ENCODE results near the gene ANKRD17. TPM values are rescaled to one million over a fixed set of nuclear protein-coding genes. Genes with fewer than 3 reads are reported as not detected.

The ANKRD17 gene
- total RNA-seq, 6 experiments from 2014 or later, result 25.1 to 34.0 (median 28.1) TPM

DNA sequence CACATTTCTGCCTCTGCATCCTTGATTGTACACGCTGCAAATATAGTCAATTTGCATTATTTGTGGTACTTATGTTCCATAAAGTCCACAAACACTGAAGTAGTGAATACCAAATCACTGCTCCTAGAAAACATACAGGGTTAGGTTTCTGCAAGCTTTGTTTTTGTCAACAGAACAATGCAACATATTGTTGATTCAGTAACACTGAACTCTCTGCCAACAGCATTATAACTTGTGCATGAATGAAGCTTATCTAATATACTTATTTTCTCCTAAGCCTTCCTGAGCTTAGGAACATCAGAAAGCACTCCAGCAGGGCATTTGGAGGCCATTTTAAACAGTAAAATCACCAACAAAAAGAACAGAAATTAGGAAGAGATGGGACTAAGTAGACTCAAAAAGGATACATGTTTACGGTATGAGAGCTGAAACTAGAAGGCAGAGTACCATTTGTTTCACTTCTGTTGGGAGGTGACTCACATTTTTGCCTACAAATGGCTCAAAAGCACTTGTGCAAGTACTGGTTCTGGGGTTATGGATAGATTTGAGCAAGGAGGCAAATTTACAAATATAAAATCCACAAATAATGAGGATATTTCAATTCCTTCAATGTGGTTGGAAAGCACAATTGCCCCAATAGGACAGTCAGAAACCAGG is 203.2 kb downstream of the ANKRD17 start:
- Histone ChIP-seq H3K27ac (no peak overlapping the region), H3K4me3 (no peak overlapping the region), H3K4me1 (no peaks in the 10 kb centered on the region), H3K9me3 (no peaks in the 10 kb centered on the region), H3K36me3 (peaks cover 0 to 41% (median 13%) of the 10 kb centered on the region in 4 donors), H3K27me3 (no peaks in the 10 kb centered on the region)
- 69% methylated on average over 2 of the region's 2 CpGs for WGBS (ENCODE audit: insufficient coverage, low coverage, low lambda C conversion rate, missing lambda C conversion rate)
- no peak for TF ChIP-seq POLR2A (IDR thresholded peaks at IDR 0.05)
- TF ChIP-seq, protein P1, sequence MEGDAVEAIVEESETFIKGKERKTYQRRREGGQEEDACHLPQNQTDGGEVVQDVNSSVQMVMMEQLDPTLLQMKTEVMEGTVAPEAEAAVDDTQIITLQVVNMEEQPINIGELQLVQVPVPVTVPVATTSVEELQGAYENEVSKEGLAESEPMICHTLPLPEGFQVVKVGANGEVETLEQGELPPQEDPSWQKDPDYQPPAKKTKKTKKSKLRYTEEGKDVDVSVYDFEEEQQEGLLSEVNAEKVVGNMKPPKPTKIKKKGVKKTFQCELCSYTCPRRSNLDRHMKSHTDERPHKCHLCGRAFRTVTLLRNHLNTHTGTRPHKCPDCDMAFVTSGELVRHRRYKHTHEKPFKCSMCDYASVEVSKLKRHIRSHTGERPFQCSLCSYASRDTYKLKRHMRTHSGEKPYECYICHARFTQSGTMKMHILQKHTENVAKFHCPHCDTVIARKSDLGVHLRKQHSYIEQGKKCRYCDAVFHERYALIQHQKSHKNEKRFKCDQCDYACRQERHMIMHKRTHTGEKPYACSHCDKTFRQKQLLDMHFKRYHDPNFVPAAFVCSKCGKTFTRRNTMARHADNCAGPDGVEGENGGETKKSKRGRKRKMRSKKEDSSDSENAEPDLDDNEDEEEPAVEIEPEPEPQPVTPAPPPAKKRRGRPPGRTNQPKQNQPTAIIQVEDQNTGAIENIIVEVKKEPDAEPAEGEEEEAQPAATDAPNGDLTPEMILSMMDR (IDR thresholded peaks at IDR 0.05), result no peak
- DNase-seq (no peak), ATAC-seq (no peak)
- intact Hi-C loops (cut with DNase I), result no loop called here

DNA sequence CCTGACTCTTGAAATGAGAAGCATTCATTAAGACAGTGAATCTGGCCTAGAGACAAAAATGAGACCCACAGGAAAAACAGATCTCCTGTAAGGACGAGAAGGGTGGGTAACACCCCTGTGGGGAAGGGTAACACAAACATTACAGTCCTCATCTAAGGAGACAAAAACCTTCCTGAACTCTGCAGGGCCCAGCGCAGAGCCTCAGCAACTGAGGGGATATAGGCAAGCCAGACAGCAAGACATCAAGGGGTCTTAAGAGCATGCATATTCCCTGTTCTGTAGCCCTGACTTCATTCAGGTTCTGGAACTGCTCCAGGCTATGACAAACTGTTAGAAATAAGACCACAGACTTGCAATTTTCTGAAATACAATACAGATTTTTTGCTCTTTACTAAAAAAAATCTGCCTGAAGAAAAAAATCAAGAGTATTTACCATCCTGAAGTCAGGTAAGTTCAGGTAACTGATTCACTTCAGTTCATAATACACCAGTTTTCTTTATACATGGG is 204.6 kb downstream of the ANKRD17 start:
- 67% methylated on average over 1 of the region's 2 CpGs for WGBS (ENCODE audit: insufficient coverage, low coverage, low lambda C conversion rate, missing lambda C conversion rate)
- H3K9me3 ChIP-seq, result no peaks in the 10 kb centered on the region
- intact Hi-C loops (cut with DNase I), result no loop called here
- DNase-seq, result no peak
- TF ChIP-seq, protein P1 (IDR thresholded peaks at IDR 0.05), result no peak
- TF ChIP-seq POLR2A (IDR thresholded peaks at IDR 0.05), result no peak
- no peak overlapping the region for H3K27ac ChIP-seq
- no peak for ATAC-seq
- no peaks in the 10 kb centered on the region for H3K4me1 ChIP-seq
- peaks cover 0 to 30% (median 13%) of the 10 kb centered on the region in 4 donors for H3K36me3 ChIP-seq
- H3K4me3 ChIP-seq, result no peak overlapping the region
- no peaks in the 10 kb centered on the region for H3K27me3 ChIP-seq

DNA sequence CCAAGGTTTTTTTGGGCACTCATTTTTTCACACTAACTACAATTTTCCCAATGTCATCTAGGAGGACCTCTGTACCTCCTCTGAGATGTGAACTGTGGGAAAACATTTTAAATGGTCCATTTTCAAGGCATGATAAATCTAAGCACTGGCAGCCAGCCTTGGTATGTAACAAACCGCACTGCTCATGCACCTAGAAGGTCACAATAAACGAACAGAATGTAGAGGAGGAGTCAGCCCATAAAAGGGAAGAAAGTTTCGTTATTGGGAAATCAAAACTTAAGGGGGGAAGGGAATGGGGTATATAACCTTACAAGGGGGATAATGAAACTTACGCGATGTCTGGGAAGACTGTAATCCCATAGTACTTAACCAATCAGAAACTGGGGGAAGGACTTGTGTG is 205.5 kb downstream of the ANKRD17 start:
- DNase-seq (no peak), ATAC-seq (no peak)
- H3K36me3 ChIP-seq, result peaks cover 0 to 22% (median 10%) of the 10 kb centered on the region in 4 donors
- H3K27me3 ChIP-seq, result no peaks in the 10 kb centered on the region
- H3K4me1 ChIP-seq, result no peaks in the 10 kb centered on the region
- intact Hi-C loops (cut with DNase I), result no loop called here
- H3K27ac ChIP-seq, result no peak overlapping the region
- H3K9me3 ChIP-seq, result no peaks in the 10 kb centered on the region
- 78% methylated on average over 4 of the region's 5 CpGs for WGBS (ENCODE audit: insufficient coverage, low coverage, low lambda C conversion rate, missing lambda C conversion rate)
- H3K4me3 ChIP-seq, result no peak overlapping the region
- TF ChIP-seq, protein P1 (IDR thresholded peaks at IDR 0.05), result no peak
- TF ChIP-seq POLR2A (IDR thresholded peaks at IDR 0.05), result no peak

DNA sequence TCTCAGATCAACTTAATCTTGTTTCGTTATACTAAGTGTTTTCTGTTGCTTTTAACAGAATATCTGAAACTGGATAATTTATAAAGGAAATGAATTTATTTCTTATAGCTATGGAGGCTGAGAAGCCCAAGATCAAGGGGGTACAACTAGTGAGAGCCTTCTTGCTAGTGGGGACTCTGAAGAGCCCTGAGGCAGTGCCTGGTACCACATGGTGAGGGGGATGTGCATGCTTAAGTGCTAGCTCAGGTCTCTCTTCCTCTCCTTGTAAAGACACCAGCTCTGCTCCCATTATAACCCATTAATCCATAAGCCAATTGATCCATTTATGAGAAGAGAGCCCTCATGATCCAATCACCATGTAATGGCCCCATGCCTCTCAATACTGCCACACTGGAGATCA is 207.0 kb downstream of the ANKRD17 start:
- Histone ChIP-seq H3K9me3 (no peaks in the 10 kb centered on the region), H3K27me3 (no peaks in the 10 kb centered on the region), H3K27ac (no peak overlapping the region), H3K36me3 (peaks cover 0 to 8% (median 3%) of the 10 kb centered on the region in 4 donors), H3K4me1 (no peaks in the 10 kb centered on the region), H3K4me3 (no peak overlapping the region)
- TF ChIP-seq POLR2A (IDR thresholded peaks at IDR 0.05), result no peak
- TF ChIP-seq, protein P1 (IDR thresholded peaks at IDR 0.05), result no peak
- DNase-seq (no peak), ATAC-seq (no peak)
- intact Hi-C loops (cut with DNase I), result no loop called here
- WGBS (ENCODE audit: insufficient coverage, low coverage, low lambda C conversion rate, missing lambda C conversion rate), result 92% methylated on average over 1 of the region's 1 CpG

All from right lobe of liver (tissue), 6 donors.